Effector memory CD4-positive, alpha-beta T cell (primary cell): ENCODE data around the gene PLPPR4.
"Not testable (repeated sequence)": the region's sequence is repeated elsewhere in the genome, so short reads cannot be mapped to it uniquely, and the experiment has no call there.

Experiments used
- DNase-seq, 3 donors: peaks; one replicate each; pipeline ENCODE4 v3.0.0-alpha.2; 2020
- H3K27ac ChIP-seq: 2 replicates; pipeline ENCODE4 v1.7.0; 2013; ENCODE audit warnings: mild to moderate bottlenecking, low read length, moderate library complexity; ENCODE audit not compliant: insufficient read depth, poor library complexity, severe bottlenecking
- H3K27me3 ChIP-seq: replicated peaks from 2 replicates; pipeline ENCODE4 v1.7.0; 2013; ENCODE audit warnings: mild to moderate bottlenecking, low read length; ENCODE audit not compliant: insufficient read depth, control insufficient read depth, poor library complexity, severe bottlenecking
- H3K36me3 ChIP-seq: 2 replicates; pipeline ENCODE4 v1.7.0; 2013; ENCODE audit warnings: mild to moderate bottlenecking, low read length, moderate library complexity; ENCODE audit not compliant: control insufficient read depth, insufficient read depth
- H3K4me1 ChIP-seq: 2 replicates; pipeline ENCODE4 v1.7.0; 2013; ENCODE audit warnings: low read length, mild to moderate bottlenecking; ENCODE audit not compliant: control insufficient read depth, insufficient read depth, poor library complexity, severe bottlenecking
- H3K4me3 ChIP-seq: 2 replicates; pipeline ENCODE4 v1.7.0; 2013; ENCODE audit warnings: low read length, low read depth, mild to moderate bottlenecking; ENCODE audit not compliant: insufficient read depth, poor library complexity, severe bottlenecking
- H3K9me3 ChIP-seq: 2 replicates; pipeline ENCODE4 v1.7.0; 2013; ENCODE audit warnings: mild to moderate bottlenecking, low read length, moderate library complexity; ENCODE audit not compliant: control insufficient read depth

PLPPR4 gene

GRCh38 chr1:99265124-99265523, 832 bp downstream of the PLPPR4 start:
- H3K9me3 ChIP-seq = no peaks in the 10 kb centered on the region
- H3K27ac ChIP-seq = no peak overlapping the region
- H3K4me1 ChIP-seq = peaks cover 4% of the 10 kb centered on the region
- no peaks in the 10 kb centered on the region for H3K36me3 ChIP-seq
- no peak for DNase-seq
- no peak overlapping the region for H3K4me3 ChIP-seq
- H3K27me3 ChIP-seq = peaks cover 8% of the 10 kb centered on the region

GRCh38 chr1:99266726-99267125, 2.4 kb downstream of the PLPPR4 start:
- no peak overlapping the region for H3K27ac ChIP-seq

GRCh38 chr1:99268021-99268420, 3.7 kb downstream of the PLPPR4 start:
- H3K4me1 ChIP-seq = peaks cover 4% of the 10 kb centered on the region
- H3K27me3 ChIP-seq = peaks cover 8% of the 10 kb centered on the region
- H3K4me3 ChIP-seq = no peak overlapping the region
- no peaks in the 10 kb centered on the region for H3K36me3 ChIP-seq
- no peak overlapping the region for H3K27ac ChIP-seq
- no peak for DNase-seq
- H3K9me3 ChIP-seq = no peaks in the 10 kb centered on the region

More at GRCh38 chr1:99266726-99267125, 2.4 kb downstream of the PLPPR4 start:
- Histone ChIP-seq H3K4me3 (no peak overlapping the region), H3K9me3 (no peaks in the 10 kb centered on the region), H3K36me3 (no peaks in the 10 kb centered on the region), H3K4me1 (peaks cover 4% of the 10 kb centered on the region), H3K27me3 (peaks cover 8% of the 10 kb centered on the region)
- DNase-seq = no peak

DNA sequence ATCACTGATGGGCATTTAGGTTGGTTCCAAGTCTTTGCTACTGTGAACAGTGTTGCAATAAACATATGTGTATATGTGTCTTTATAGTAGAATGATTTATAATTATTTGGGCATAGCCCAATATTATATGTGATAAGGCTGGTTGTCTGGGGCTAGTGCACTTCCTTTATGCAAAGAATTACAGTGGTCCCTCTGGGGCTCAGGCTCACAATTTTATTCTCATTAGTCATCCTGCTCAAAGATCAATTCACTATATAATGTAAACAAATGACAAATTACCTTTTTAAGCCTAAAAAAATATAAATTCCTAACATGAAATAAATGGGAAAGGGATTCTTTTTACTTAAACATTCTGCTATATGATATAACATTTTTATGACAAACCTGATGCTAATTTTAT, 5.0 kb downstream of the PLPPR4 start:
- Histone ChIP-seq H3K27ac (no peak overlapping the region), H3K27me3 (peaks cover 4% of the 10 kb centered on the region), H3K9me3 (no peaks in the 10 kb centered on the region), H3K4me3 (no peak overlapping the region), H3K36me3 (no peaks in the 10 kb centered on the region), H3K4me1 (peaks cover 1% of the 10 kb centered on the region)
- no peak for DNase-seq

DNA sequence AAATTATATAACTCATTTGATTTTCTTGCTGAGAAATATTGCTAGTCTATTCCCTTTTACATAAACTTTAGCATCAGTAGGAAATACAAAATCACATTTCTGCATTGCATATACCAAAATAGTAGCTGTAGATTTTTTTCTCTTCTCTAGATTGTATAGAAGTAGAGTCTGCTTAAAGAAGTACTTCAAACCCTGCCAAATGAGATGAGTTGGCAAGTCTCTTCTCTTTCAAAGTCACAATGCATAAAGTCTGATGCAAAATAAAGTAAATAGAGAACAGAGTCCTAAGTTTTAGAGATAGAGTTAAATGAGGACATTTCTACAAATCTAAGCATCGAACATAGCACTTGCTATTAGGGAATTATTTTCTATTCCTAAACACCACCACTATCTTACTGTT, 6.4 kb downstream of the PLPPR4 start:
- H3K27ac ChIP-seq = no peak overlapping the region
- H3K4me3 ChIP-seq = no peak overlapping the region
- H3K4me1 ChIP-seq = no peaks in the 10 kb centered on the region
- no peaks in the 10 kb centered on the region for H3K27me3 ChIP-seq
- no peak for DNase-seq
- H3K36me3 ChIP-seq = no peaks in the 10 kb centered on the region
- no peaks in the 10 kb centered on the region for H3K9me3 ChIP-seq

- Histone ChIP-seq H3K9me3 (no peaks in the 10 kb centered on the region), H3K36me3 (no peaks in the 10 kb centered on the region), H3K27ac (no peak overlapping the region), H3K27me3 (no peaks in the 10 kb centered on the region), H3K4me3 (no peak overlapping the region), H3K4me1 (no peaks in the 10 kb centered on the region)
- DNase-seq = no peak
These were observed 7.0 kb downstream of the PLPPR4 start for GRCh38 chr1:99271249-99271648.

DNA sequence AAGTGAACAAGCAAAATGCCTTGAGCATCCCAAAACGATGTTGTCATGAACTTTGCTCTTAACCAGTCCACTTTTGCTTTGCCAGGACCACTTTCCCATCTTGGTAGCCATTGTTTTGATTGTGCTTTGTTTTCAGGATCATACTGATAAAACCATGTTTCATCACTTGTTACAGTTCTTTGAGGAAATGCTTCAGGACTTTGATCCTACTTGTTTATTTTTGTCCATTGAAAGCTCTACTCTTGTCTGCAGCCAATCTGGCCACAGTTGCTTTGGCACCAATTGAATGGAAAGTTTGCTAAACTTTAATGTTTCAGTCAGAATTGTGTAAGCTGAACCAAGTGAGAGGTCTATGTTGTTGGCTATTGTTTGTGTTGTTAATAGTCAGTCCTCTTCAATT, 12.8 kb downstream of the PLPPR4 start:
- Histone ChIP-seq H3K4me3 (no peak overlapping the region), H3K36me3 (no peaks in the 10 kb centered on the region), H3K27ac (no peak overlapping the region), H3K27me3 (no peaks in the 10 kb centered on the region), H3K9me3 (no peaks in the 10 kb centered on the region), H3K4me1 (no peaks in the 10 kb centered on the region)
- no peak for DNase-seq

DNA sequence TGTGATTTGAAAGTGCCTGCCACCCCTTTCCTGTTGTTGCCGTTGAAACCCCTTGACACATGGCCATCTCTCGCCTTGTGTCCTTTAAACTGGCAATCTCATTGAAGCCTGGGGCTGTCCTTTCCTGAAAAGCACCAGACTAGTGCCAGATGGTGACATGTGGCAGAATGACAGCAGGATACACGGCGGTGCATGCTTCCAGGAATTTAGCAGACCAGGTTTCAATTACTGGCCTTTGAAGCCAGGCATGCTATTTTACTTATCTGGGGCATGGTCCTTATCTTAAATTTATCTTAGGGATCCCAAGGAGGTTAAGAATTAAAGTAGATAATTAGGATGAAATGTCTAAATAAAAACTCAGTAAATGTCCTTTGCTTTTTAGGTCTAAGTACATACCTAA, 15.2 kb downstream of the PLPPR4 start:
- no peaks in the 10 kb centered on the region for H3K36me3 ChIP-seq
- H3K4me1 ChIP-seq = no peaks in the 10 kb centered on the region
- H3K4me3 ChIP-seq = no peak overlapping the region
- no peaks in the 10 kb centered on the region for H3K27me3 ChIP-seq
- DNase-seq = no peak
- no peak overlapping the region for H3K27ac ChIP-seq
- no peaks in the 10 kb centered on the region for H3K9me3 ChIP-seq

DNA sequence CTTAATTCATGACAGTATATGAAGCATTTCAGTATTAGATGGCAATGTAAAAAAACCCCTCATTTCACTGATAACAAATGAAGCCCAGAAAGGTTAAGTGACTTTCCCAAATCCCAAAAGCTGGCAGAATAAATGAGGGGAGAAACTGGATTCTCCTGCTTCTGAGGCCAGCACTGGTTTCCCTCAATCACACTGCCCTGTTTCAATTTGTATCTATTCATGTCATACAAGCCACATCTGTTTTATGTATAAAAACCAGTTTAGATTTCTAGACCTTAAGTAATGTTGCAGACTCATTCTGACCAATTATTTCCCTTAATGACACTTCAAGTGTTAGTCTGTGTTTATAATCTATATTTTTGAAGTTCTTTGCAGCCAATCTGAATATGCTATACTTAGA, 16.8 kb downstream of the PLPPR4 start:
- Histone ChIP-seq H3K4me3 (no peak overlapping the region), H3K9me3 (no peaks in the 10 kb centered on the region), H3K27ac (no peak overlapping the region), H3K36me3 (no peaks in the 10 kb centered on the region), H3K27me3 (no peaks in the 10 kb centered on the region), H3K4me1 (no peaks in the 10 kb centered on the region)
- no peak for DNase-seq

GRCh38 chr1:99282536-99282935, 18.2 kb downstream of the PLPPR4 start:
- Histone ChIP-seq H3K27ac (no peak overlapping the region), H3K36me3 (no peaks in the 10 kb centered on the region), H3K27me3 (no peaks in the 10 kb centered on the region), H3K4me1 (no peaks in the 10 kb centered on the region), H3K4me3 (no peak overlapping the region), H3K9me3 (no peaks in the 10 kb centered on the region)
- DNase-seq = no peak

GRCh38 chr1:99283521-99283920, 19.2 kb downstream of the PLPPR4 start:
- not testable (repeated sequence) for H3K4me3 ChIP-seq, H3K4me1 ChIP-seq, H3K36me3 ChIP-seq, DNase-seq, H3K27ac ChIP-seq, H3K9me3 ChIP-seq, H3K27me3 ChIP-seq
